A673 (cell line): ENCODE results near the gene DRC7. TPM values are rescaled to one million over a fixed set of nuclear protein-coding genes. Genes with fewer than 3 reads are reported as not detected.

Experiments used
- BruUV-seq: library from RNA; stranded (reverse); fragments of 400-500 nt; replicated peaks from 2 replicates; lab custom pipeline; 2021; lab: Mats Ljungman, UMichigan
- CTCF ChIA-PET: fragments of 300-600 bp; sonication (Branson Sonifier 250); formaldehyde crosslinking; loops from one replicate; lab custom pipeline; 2022; ENCODE audit warnings: antibody characterized with exemption; lab: Charles Lee
- POLR2A ChIA-PET: fragments of 300-600 bp; sonication (Branson Sonifier 250); formaldehyde crosslinking; loops from one replicate; lab custom pipeline; 2022; ENCODE audit warnings: antibody characterized with exemption; ENCODE audit not compliant: low non-redundant PET; lab: Charles Lee
- DNase-seq: peaks from one replicate; pipeline ENCODE4 v3.0.0-alpha.2; 2015; ENCODE audit warnings: low spot score
- H3K27ac ChIP-seq: fragments of 200-600 bp; sonication (generic); 2 replicates; pipeline ENCODE4 v1.5.1; 2016; ENCODE audit warnings: mixed run types, low read depth, mild to moderate bottlenecking, mixed read lengths, antibody characterized with exemption, low read length; ENCODE audit not compliant: poor library complexity, severe bottlenecking
- H3K27me3 ChIP-seq: fragments of 200-600 bp; sonication (generic); replicated peaks from 2 replicates; pipeline ENCODE4 v1.6.1; 2017; ENCODE audit warnings: mixed run types, low read depth, mild to moderate bottlenecking, mixed read lengths, antibody characterized with exemption, low read length; ENCODE audit not compliant: insufficient read depth, poor library complexity
- H3K36me3 ChIP-seq: fragments of 200-600 bp; sonication (generic); 2 replicates; pipeline ENCODE4 v1.6.1; 2016; ENCODE audit warnings: mixed run types, mild to moderate bottlenecking, mixed read lengths, antibody characterized with exemption, low read length; ENCODE audit not compliant: insufficient read depth, poor library complexity, severe bottlenecking
- H3K4me1 ChIP-seq: fragments of 200-600 bp; sonication (generic); 2 replicates; pipeline ENCODE4 v1.6.1; 2017; ENCODE audit warnings: mixed run types, mild to moderate bottlenecking, mixed read lengths, antibody characterized with exemption, low read length; ENCODE audit not compliant: insufficient read depth, poor library complexity, severe bottlenecking
- H3K4me3 ChIP-seq: fragments of 200-600 bp; sonication (generic); 2 replicates; pipeline ENCODE4 v1.5.1; 2016; ENCODE audit warnings: low read depth, mixed run types, mild to moderate bottlenecking, mixed read lengths, low read length; ENCODE audit not compliant: poor library complexity, severe bottlenecking
- H3K9me3 ChIP-seq: fragments of 200-600 bp; sonication (generic); 2 replicates; pipeline ENCODE4 v1.6.1; 2016; ENCODE audit warnings: mixed run types, low read depth, mild to moderate bottlenecking, mixed read lengths, antibody characterized with exemption, low read length; ENCODE audit not compliant: poor library complexity, severe bottlenecking
- EZH2 ChIP-seq: fragments of 200-600 bp; sonication (generic); IDR thresholded peaks from 2 replicates; pipeline ENCODE4 v1.6.1; 2017; ENCODE audit warnings: borderline replicate concordance, low read depth, mild to moderate bottlenecking, mixed read lengths, antibody characterized with exemption, low read length; ENCODE audit not compliant: poor library complexity, severe bottlenecking
- intact Hi-C: fragments of 100-400 bp; cut with micrococcal nuclease; formaldehyde crosslinking; loops from one replicate; pipeline ENCODE4 v1.10.0; 2022; ENCODE audit not compliant: unreplicated experiment
- total RNA-seq: library from RNA; stranded (reverse); gene quantifications from 2 replicates; pipeline ENCODE4 v1.2.3, GENCODE V29; 2021
- TF ChIP-seq, protein P1 (sequence below): fragments of 300-800, 200-600 bp; sonication (generic); conservative IDR thresholded peaks from 2 replicates; pipeline ENCODE4 v1.5.1; 2017; ENCODE audit warnings: low read depth, mild to moderate bottlenecking, antibody characterized with exemption, low read length, moderate library complexity, mixed read lengths

The DRC7 gene
- total RNA-seq, 1 experiment from 2014 or later, result not detected

GRCh38 chr16:57743458-57743857, 48.9 kb downstream of the DRC7 start:
- peak overlapping the region; percentile 69 for H3K27ac ChIP-seq
- TF ChIP-seq EZH2, result no peak
- TF ChIP-seq, protein P1, sequence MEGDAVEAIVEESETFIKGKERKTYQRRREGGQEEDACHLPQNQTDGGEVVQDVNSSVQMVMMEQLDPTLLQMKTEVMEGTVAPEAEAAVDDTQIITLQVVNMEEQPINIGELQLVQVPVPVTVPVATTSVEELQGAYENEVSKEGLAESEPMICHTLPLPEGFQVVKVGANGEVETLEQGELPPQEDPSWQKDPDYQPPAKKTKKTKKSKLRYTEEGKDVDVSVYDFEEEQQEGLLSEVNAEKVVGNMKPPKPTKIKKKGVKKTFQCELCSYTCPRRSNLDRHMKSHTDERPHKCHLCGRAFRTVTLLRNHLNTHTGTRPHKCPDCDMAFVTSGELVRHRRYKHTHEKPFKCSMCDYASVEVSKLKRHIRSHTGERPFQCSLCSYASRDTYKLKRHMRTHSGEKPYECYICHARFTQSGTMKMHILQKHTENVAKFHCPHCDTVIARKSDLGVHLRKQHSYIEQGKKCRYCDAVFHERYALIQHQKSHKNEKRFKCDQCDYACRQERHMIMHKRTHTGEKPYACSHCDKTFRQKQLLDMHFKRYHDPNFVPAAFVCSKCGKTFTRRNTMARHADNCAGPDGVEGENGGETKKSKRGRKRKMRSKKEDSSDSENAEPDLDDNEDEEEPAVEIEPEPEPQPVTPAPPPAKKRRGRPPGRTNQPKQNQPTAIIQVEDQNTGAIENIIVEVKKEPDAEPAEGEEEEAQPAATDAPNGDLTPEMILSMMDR, result no peak
- CTCF ChIA-PET, result interaction anchor here (1.4 kb wide), 1 partner anchor 14 kb away, joined by 4 read pairs; no protein-coding TSS in a partner anchor
- H3K27me3 ChIP-seq, result no peaks in the 10 kb centered on the region
- H3K36me3 ChIP-seq, result peaks cover 36% of the 10 kb centered on the region
- POLR2A ChIA-PET, result no interaction called here
- BruUV-seq, result no TSS peak
- intact Hi-C loops, result loop anchor here (5.0 kb wide), 1 partner anchor 104 kb away; no protein-coding TSS in a partner anchor
- H3K9me3 ChIP-seq, result no peaks in the 10 kb centered on the region
- no peak for DNase-seq
- peaks cover 38% of the 10 kb centered on the region for H3K4me1 ChIP-seq
- no peak overlapping the region for H3K4me3 ChIP-seq

DNA sequence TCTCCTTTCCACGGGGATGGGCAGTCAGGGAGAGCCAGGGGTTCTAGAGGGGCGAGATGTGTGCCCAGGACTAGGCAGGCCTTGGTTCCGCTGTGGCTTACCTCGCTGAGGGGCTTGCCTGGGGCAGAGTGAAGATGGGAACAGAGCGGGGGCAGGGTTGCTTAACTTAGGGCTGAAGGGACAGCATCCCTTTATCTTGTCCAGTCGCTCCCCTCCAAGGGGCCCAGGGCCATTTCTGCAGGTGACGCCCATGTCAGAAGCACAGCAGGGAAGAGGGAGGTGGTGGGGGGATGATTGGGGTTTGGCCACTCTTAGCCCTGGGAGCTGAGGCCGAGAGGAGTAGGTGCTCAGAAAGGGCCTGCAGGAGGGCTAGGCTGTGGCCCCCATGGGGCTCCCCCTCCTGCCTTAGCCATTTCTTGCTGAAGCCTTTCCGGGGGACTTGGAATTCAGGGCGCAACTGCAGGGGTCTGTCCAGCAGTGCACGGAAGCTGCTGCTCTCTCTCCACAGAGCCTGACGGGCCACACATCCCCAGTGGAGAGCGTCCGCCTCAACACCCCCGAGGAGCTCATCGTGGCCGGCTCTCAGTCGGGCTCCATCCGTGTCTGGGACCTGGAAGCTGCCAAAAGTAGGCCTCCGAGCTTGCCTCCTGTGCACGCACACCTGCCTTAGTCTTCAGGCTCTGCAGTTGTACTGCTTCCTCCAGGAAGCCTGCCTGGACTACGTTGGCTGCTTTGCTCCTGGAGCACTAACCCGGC, 49.5 kb downstream of the DRC7 start:
- peaks cover 36% of the 10 kb centered on the region for H3K36me3 ChIP-seq
- intact Hi-C loops, result loop anchor here (5.0 kb wide), 1 partner anchor 103 kb away; no protein-coding TSS in a partner anchor
- no peak overlapping the region for H3K4me3 ChIP-seq
- peak overlapping the region; percentile 69 for H3K27ac ChIP-seq
- no peaks in the 10 kb centered on the region for H3K9me3 ChIP-seq
- no peaks in the 10 kb centered on the region for H3K27me3 ChIP-seq
- DNase-seq, result no peak
- CTCF ChIA-PET, result no interaction called here
- TF ChIP-seq, protein P1, result no peak
- TF ChIP-seq EZH2, result no peak
- H3K4me1 ChIP-seq, result peaks cover 37% of the 10 kb centered on the region
- POLR2A ChIA-PET, result interaction anchor here (0.5 kb wide), 1 partner anchor 18 kb away, joined by 15 read pairs; no protein-coding TSS in a partner anchor
- no TSS peak for BruUV-seq

- DNase-seq, result no peak
- Histone ChIP-seq H3K9me3 (no peaks in the 10 kb centered on the region), H3K4me3 (no peak overlapping the region), H3K27me3 (no peaks in the 10 kb centered on the region), H3K4me1 (peaks cover 35% of the 10 kb centered on the region), H3K36me3 (peaks cover 36% of the 10 kb centered on the region), H3K27ac (no peak overlapping the region)
- ChIA-PET POLR2A (interaction anchor here (0.5 kb wide), 1 partner anchor 17 kb away, joined by 15 read pairs; no protein-coding TSS in a partner anchor), CTCF (no interaction called here)
- no TSS peak for BruUV-seq
- TF ChIP-seq, protein P1, result no peak
- no peak for TF ChIP-seq EZH2
- intact Hi-C loops, result loop anchor here (5.0 kb wide), 1 partner anchor 103 kb away; no protein-coding TSS in a partner anchor
Observed at GRCh38 chr16:57744642-57744903, 50.0 kb downstream of the DRC7 start.
